Testis (tissue), 3 donors: ENCODE data around the gene PARVB. TPM values are rescaled to one million over a fixed set of nuclear protein-coding genes. Genes with fewer than 3 reads are reported as not detected.

ENCODE experiments used
- DNase-seq: peaks from one replicate; pipeline ENCODE4 v3.0.0-alpha.2; 2019
- H3K27ac ChIP-seq, 2 donors: fragments of 200-600 bp; sonication (generic); one replicate each; pipeline ENCODE4 v1.5.1; 2019
- H3K27me3 ChIP-seq: fragments of 200-600 bp; sonication (generic); one replicate; pipeline ENCODE4 v1.5.1; 2019
- H3K36me3 ChIP-seq: fragments of 200-600 bp; sonication (generic); one replicate; pipeline ENCODE4 v1.5.1; 2017; ENCODE audit warnings: low read depth; ENCODE audit errors: missing control alignments
- H3K4me1 ChIP-seq: fragments of 200-600 bp; sonication (generic); one replicate; pipeline ENCODE4 v1.5.1; 2019
- H3K4me3 ChIP-seq, 2 donors: fragments of 200-600 bp; sonication (generic); one replicate each; pipeline ENCODE4 v1.5.1; 2017 to 2019
- H3K9me3 ChIP-seq: fragments of 200-600 bp; sonication (generic); one replicate; pipeline ENCODE4 v1.5.1; 2017
- POLR2A ChIP-seq: fragments of 450-650 bp; IDR thresholded peaks from one replicate; pipeline ENCODE4 v1.6.1; 2017; ENCODE audit warnings: antibody characterized with exemption, mild to moderate bottlenecking, moderate library complexity
- WGBS, 2 donors: methylation state at CpG; one replicate each; pipeline ENCODE4 v1.1.5; 2018; 5-methylcytosine and 5-hydroxymethylcytosine counted together
- intact Hi-C: fragments of 100-400 bp; cut with DNase I; formaldehyde crosslinking; loops from one replicate; pipeline ENCODE4 v1.15.1; 2023; ENCODE audit warnings: low total_unique reads
- polyA plus RNA-seq: library from polyadenylated mRNA; stranded (reverse); fragments of 350-450 nt; fragmentation: Illumina TruSeq; extraction: RNeasy Lipid Tissue Mini Kit (QIAGEN cat#74804); gene quantifications from one replicate; pipeline ENCODE4 v1.2.3, GENCODE V29; 2014; ENCODE audit warnings: low read depth, low replicate concordance; ENCODE audit not compliant: insufficient read depth
- total RNA-seq, 2 donors: library from RNA; depleted of rRNA; stranded (reverse); fragments of >200 nt; gene quantifications; one replicate each; pipeline ENCODE4 v1.2.3, GENCODE V29; 2016
- TF ChIP-seq, protein P1 (sequence below), 3 experiments: fragments of 450-650 bp in 2 of 3; fragments of 200-600 bp in 1 of 3; sonication (generic) in 1 of 3; IDR thresholded peaks; one replicate each; pipeline ENCODE4 v1.5.1; 2016 to 2019; ENCODE audit warnings: antibody characterized with exemption in 3 of 3, mild to moderate bottlenecking in 2 of 3, moderate library complexity in 1 of 3

Gene PARVB
- total and polyA plus RNA-seq, 3 donors from 2014 or later, result 11.6 to 27.5 (median 23.7) TPM

DNA sequence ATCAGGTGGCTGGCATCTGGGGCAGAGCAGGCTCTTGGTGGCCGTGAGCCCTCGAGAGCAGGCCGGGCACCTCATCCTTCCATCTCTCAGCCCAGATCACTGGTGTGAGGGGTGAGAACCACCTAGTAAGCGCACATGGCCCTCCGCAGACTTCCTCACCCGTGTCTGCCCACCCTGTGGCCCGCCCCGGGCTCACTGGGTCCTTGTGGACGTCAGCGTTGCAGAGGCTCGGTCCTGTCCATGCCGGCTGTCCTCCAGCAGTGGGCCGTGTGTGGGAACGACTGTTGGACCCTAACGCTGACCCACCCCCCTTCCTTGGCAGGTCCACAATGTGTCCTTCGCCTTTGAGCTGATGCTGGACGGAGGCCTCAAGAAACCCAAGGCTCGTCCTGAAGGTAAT is 139.4 kb downstream of the PARVB start:
- Histone ChIP-seq H3K27ac (no peak overlapping the region), H3K4me3 (no peak overlapping the region), H3K27me3 (no peaks in the 10 kb centered on the region), H3K9me3 (no peaks in the 10 kb centered on the region), H3K4me1 (peaks cover 12% of the 10 kb centered on the region), H3K36me3 (no peaks in the 10 kb centered on the region)
- WGBS, 2 donors, result 83 to 97% methylated on average over 13 to 18 of the region's 18 CpGs
- TF ChIP-seq, protein P1, sequence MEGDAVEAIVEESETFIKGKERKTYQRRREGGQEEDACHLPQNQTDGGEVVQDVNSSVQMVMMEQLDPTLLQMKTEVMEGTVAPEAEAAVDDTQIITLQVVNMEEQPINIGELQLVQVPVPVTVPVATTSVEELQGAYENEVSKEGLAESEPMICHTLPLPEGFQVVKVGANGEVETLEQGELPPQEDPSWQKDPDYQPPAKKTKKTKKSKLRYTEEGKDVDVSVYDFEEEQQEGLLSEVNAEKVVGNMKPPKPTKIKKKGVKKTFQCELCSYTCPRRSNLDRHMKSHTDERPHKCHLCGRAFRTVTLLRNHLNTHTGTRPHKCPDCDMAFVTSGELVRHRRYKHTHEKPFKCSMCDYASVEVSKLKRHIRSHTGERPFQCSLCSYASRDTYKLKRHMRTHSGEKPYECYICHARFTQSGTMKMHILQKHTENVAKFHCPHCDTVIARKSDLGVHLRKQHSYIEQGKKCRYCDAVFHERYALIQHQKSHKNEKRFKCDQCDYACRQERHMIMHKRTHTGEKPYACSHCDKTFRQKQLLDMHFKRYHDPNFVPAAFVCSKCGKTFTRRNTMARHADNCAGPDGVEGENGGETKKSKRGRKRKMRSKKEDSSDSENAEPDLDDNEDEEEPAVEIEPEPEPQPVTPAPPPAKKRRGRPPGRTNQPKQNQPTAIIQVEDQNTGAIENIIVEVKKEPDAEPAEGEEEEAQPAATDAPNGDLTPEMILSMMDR (IDR thresholded peaks at IDR 0.05), result no peak
- TF ChIP-seq POLR2A, result no peak
- DNase-seq, result no peak
- intact Hi-C loops, result no loop called here

DNA sequence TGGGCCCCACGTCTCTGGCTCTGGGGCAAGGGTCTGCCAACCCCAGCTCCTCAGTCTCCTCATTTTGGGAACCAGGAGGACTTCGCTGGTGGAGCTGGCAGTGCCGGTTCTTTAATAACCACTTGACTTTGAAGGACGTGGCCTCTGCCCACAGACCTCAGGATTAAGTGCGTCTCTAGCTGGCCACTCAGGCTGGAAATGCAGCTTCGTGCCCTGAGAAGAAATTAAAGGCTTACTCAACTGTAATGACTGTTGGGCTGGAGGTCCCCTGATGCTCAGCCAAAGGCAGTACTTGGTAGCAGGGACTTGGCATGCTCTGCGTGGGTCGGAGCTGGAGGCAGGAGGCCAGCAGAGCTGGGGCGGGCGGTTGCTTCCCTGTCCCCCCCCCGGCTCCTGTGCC is 139.9 kb downstream of the PARVB start:
- no peak for DNase-seq
- H3K36me3 ChIP-seq, result no peaks in the 10 kb centered on the region
- TF ChIP-seq, protein P1 (IDR thresholded peaks at IDR 0.05), result no peak
- TF ChIP-seq POLR2A, result no peak
- H3K4me1 ChIP-seq, result peaks cover 8% of the 10 kb centered on the region
- no peaks in the 10 kb centered on the region for H3K9me3 ChIP-seq
- intact Hi-C loops, result no loop called here
- no peak overlapping the region for H3K27ac ChIP-seq
- no peaks in the 10 kb centered on the region for H3K27me3 ChIP-seq
- WGBS, 2 donors, result 92 to 93% methylated on average over 4 to 11 of the region's 11 CpGs
- H3K4me3 ChIP-seq, result no peak overlapping the region

DNA sequence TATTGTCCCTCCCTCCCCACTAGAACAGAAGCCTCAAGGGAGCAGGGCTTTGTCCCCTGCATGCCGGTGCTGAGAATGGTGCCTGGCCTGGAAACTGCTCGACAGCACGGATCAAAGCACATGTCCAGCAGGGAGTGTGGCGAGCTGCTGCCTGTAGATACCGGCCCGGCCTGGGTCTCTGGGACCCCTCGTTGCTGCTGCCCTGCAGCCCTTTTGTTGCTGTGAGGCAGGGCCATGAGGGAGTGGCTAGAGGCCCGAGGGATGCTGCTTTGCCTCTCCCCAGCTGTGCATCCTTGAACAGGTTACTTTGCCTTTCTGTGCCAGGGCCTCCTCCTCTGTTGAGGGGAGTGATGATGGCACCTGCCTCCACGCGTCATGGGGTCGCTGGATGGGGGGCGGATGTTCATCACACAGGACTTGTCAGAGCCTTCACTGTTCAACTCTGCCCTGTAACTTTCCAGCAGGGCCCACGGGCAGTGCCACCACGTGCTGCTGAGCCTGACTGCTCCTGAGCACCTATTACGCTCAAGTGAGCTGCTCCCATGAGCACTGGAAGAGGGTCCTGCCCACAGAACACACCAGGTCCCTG is 141.3 kb downstream of the PARVB start:
- Histone ChIP-seq H3K27ac (no peak overlapping the region), H3K27me3 (no peaks in the 10 kb centered on the region), H3K4me3 (no peak overlapping the region), H3K9me3 (no peaks in the 10 kb centered on the region), H3K36me3 (no peaks in the 10 kb centered on the region), H3K4me1 (peaks cover 2% of the 10 kb centered on the region)
- intact Hi-C loops, result no loop called here
- 94 to 100% methylated on average over 13 to 15 of the region's 15 CpGs for WGBS, 2 donors
- DNase-seq, result no peak
- TF ChIP-seq, protein P1 (IDR thresholded peaks at IDR 0.05), result no peak
- no peak for TF ChIP-seq POLR2A

DNA sequence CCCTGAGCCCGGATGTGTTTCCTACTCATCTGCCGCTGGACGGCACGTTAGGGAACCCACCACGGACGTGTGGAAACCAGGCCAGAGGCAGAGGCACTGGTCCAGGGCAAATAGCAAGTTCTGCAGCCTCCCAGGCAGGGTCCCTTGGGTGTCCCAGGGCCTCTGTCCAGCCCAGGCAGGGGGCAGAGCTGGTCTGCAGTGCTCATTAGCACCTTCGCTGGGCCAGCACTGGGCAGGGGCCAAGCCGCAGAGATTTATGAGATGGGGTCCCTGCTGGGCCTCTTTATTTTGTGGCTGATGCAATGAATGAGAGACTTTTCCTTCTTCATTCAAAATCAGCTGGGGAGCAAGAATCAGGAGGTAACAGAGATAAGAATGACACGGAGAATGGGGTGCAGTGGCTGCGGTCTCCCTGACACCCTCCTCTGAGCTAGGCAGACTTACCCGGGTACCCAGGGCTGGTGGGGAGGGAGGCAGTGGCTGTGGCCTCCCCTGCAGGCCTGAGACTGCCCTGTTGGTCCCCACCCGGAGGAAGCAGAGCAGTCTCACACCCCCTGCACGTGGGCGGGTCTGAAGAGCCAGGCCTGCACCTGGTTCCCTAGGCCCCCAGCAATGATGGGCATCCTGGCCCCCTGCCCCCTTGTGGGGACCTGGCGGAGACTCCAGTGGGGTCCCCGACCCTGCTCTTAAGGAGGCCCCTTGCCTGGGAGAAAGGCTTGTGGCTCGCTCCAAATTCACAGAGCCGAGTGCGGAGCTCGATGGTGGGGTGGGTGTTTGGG is 142.6 kb downstream of the PARVB start:
- H3K4me3 ChIP-seq, result no peak overlapping the region
- no peaks in the 10 kb centered on the region for H3K36me3 ChIP-seq
- intact Hi-C loops, result no loop called here
- 92 to 95% methylated on average over 19 to 20 of the region's 20 CpGs for WGBS, 2 donors
- DNase-seq, result no peak
- H3K4me1 ChIP-seq, result no peaks in the 10 kb centered on the region
- H3K9me3 ChIP-seq, result no peaks in the 10 kb centered on the region
- H3K27me3 ChIP-seq, result no peaks in the 10 kb centered on the region
- no peak overlapping the region for H3K27ac ChIP-seq
- no peak for TF ChIP-seq POLR2A
- TF ChIP-seq, protein P1 (IDR thresholded peaks at IDR 0.05), result no peak
